CD14-positive monocyte (primary cell): ENCODE results near the gene PGM5. TPM values are rescaled to one million over a fixed set of nuclear protein-coding genes. Genes with fewer than 3 reads are reported as not detected.
"Not testable (repeated sequence)": the region's sequence is repeated elsewhere in the genome, so short reads cannot be mapped to it uniquely, and the experiment has no call there.

Experiments
- DNase-seq, 3 donors: peaks; one replicate each; pipeline ENCODE4 v3.0.0-alpha.2; 2011 to 2022
- H2AFZ ChIP-seq: 2 replicates; pipeline ENCODE4 v1.6.0; 2012; ENCODE audit warnings: mild to moderate bottlenecking, low read depth, low read length, inconsistent platforms; ENCODE audit not compliant: insufficient read depth, poor library complexity, severe bottlenecking
- H3K27ac ChIP-seq, 2 donors: 1 replicate in 1 of 2; 2 replicates in 1 of 2; pipeline ENCODE4 v1.5.1; 2012 to 2013; ENCODE audit warnings: low read length in 2 of 2, control low read depth in 1 of 2, inconsistent platforms in 1 of 2, low read depth in 1 of 2, mild to moderate bottlenecking in 1 of 2
- H3K27me3 ChIP-seq, 2 donors: one replicate each; pipeline versions ENCODE4 v1.6.0 to v1.6.1; 2011 to 2013; ENCODE audit warnings: low read length in 2 of 2; ENCODE audit not compliant: control insufficient read depth in 2 of 2, insufficient read depth in 2 of 2
- H3K36me3 ChIP-seq, 2 donors: replicated peaks in 1 of 2; 1 replicate in 1 of 2; 2 replicates in 1 of 2; pipeline versions ENCODE4 v1.5.1 to v1.6.1; 2012 to 2013; ENCODE audit warnings: low read length in 2 of 2, control low read depth in 1 of 2, inconsistent platforms in 1 of 2, mild to moderate bottlenecking in 1 of 2; ENCODE audit not compliant: insufficient read depth in 2 of 2, control insufficient read depth in 1 of 2
- H3K4me1 ChIP-seq, 2 donors: 1 replicate in 1 of 2; 2 replicates in 1 of 2; pipeline versions ENCODE4 v1.5.1 to v1.6.1; 2012 to 2013; ENCODE audit warnings: low read length in 2 of 2, control low read depth in 1 of 2, inconsistent platforms in 1 of 2, mild to moderate bottlenecking in 1 of 2, moderate library complexity in 1 of 2; ENCODE audit not compliant: insufficient read depth in 2 of 2, control insufficient read depth in 1 of 2
- H3K4me2 ChIP-seq: replicated peaks from 2 replicates; pipeline ENCODE3; 2012; ENCODE audit warnings: low read length, moderate library complexity, mild to moderate bottlenecking; ENCODE audit not compliant: poor library complexity, severe bottlenecking; ENCODE audit errors: extremely low read depth
- H3K4me3 ChIP-seq, 3 experiments: fragments of 200-600 bp in 1 of 3; sonication (generic) in 1 of 3; replicated peaks in 1 of 3; 1 replicate in 2 of 3; 2 replicates in 1 of 3; pipeline ENCODE4 v1.5.1; 2011 to 2013; ENCODE audit warnings: low read length in 3 of 3, mild to moderate bottlenecking in 3 of 3, control low read depth in 2 of 3, low read depth in 2 of 3, inconsistent platforms in 1 of 3, moderate library complexity in 1 of 3
- H3K79me2 ChIP-seq: 2 replicates; pipeline ENCODE4 v1.6.0; 2012; ENCODE audit warnings: mild to moderate bottlenecking, control low read depth, inconsistent platforms, low read length, moderate library complexity; ENCODE audit not compliant: insufficient read depth
- H3K9ac ChIP-seq: 2 replicates; pipeline ENCODE4 v1.6.0; 2017; ENCODE audit warnings: low read length, mild to moderate bottlenecking; ENCODE audit not compliant: insufficient read depth, poor library complexity, severe bottlenecking
- H3K9me3 ChIP-seq, 2 donors: replicated peaks in 1 of 2; 1 replicate in 1 of 2; 2 replicates in 1 of 2; pipeline versions ENCODE4 v1.5.1 to v1.6.1; 2012 to 2013; ENCODE audit warnings: low read length in 2 of 2, control low read depth in 1 of 2; ENCODE audit not compliant: control insufficient read depth in 1 of 2, insufficient read depth in 1 of 2
- H4K20me1 ChIP-seq: 2 replicates; pipeline ENCODE4 v1.6.0; 2012; ENCODE audit warnings: mild to moderate bottlenecking, low read length, control low read depth, moderate library complexity; ENCODE audit not compliant: insufficient read depth
- H3K27ac Mint-ChIP-seq, 7 donors: one replicate each; pipeline ENCODE4 v1.8.0; 2020; ENCODE audit warnings: mild to moderate bottlenecking in 7 of 7, mixed read lengths in 7 of 7, moderate library complexity in 6 of 7, inconsistent platforms in 2 of 7
- H3K27me3 Mint-ChIP-seq, 3 donors: one replicate each; pipeline ENCODE4 v1.8.0; 2021 to 2022; ENCODE audit warnings: low read depth in 3 of 3, mild to moderate bottlenecking in 3 of 3, mixed read lengths in 3 of 3, moderate library complexity in 3 of 3, inconsistent platforms in 1 of 3
- H3K36me3 Mint-ChIP-seq, 2 donors: one replicate each; pipeline ENCODE4 v1.8.0; 2020; ENCODE audit warnings: mixed read lengths in 2 of 2, inconsistent platforms in 1 of 2, mild to moderate bottlenecking in 1 of 2
- H3K4me1 Mint-ChIP-seq: one replicate; pipeline ENCODE4 v1.8.0; 2020; ENCODE audit warnings: mild to moderate bottlenecking, mixed read lengths
- H3K4me3 Mint-ChIP-seq, 2 donors: one replicate each; pipeline ENCODE4 v1.8.0; 2020; ENCODE audit warnings: mild to moderate bottlenecking in 2 of 2, mixed read lengths in 2 of 2, moderate library complexity in 1 of 2
- H3K9me3 Mint-ChIP-seq, 7 donors: one replicate each; pipeline ENCODE4 v1.8.0; 2020 to 2022; ENCODE audit warnings: mixed read lengths in 7 of 7, mild to moderate bottlenecking in 6 of 7, moderate library complexity in 6 of 7, inconsistent platforms in 2 of 7
- WGBS: methylation state at CpG from one replicate; pipeline ENCODE4 v1.1.5; 2013; ENCODE audit warnings: missing lambda C conversion rate; ENCODE audit not compliant: insufficient coverage; 5-methylcytosine and 5-hydroxymethylcytosine counted together
- intact Hi-C, 2 donors: fragments of 100-400 bp; cut with micrococcal nuclease; formaldehyde crosslinking; loops; one replicate each; pipeline versions ENCODE4 v1.15.0 to v1.15.1; 2023
- polyA minus RNA-seq: library from RNA; depleted of rRNA, polyadenylated mRNA; stranded (reverse); fragments of >200 nt; gene quantifications from 2 replicates; pipeline ENCODE4 v1.2.3, GENCODE V29; 2012
- polyA plus RNA-seq, 3 donors: library from polyadenylated mRNA; depleted of rRNA in 1 of 3; unstranded in 2 of 3; stranded (reverse) in 1 of 3; fragments of 300-500 nt in 2 of 3; fragments of >200 nt in 1 of 3; fragmentation: Illumina TruSeq in 2 of 3; gene quantifications; 1 replicate in 2 of 3; 2 replicates in 1 of 3; pipeline ENCODE4 v1.2.3, GENCODE V29; 2012 to 2021
- total RNA-seq, 12 experiments: library from RNA in 1 of 12; stranded (reverse) in 1 of 12; fragments of 120-200 nt in 1 of 12; gene quantifications; one replicate each; pipeline ENCODE4 v1.2.4 and lab custom pipeline; 2013 to 2026; ENCODE audit warnings: mixed read lengths in 6 of 12, inconsistent platforms in 1 of 12

PGM5 gene
- 3.0 TPM for total RNA-seq (2013)
- polyA plus RNA-seq = 1 to 10 TPM in 2 of 3 donors, under 1 TPM in 1; 0.35 to 1.2 (median 1.1) TPM
- polyA minus RNA-seq = 1.0 and 1.4 TPM in 2 replicates
- 0.17 to 4.7 (median 1.1) reads per million in 11 experiments for total RNA-seq (lab: John Stamatoyannopoulos, UW)

DNA sequence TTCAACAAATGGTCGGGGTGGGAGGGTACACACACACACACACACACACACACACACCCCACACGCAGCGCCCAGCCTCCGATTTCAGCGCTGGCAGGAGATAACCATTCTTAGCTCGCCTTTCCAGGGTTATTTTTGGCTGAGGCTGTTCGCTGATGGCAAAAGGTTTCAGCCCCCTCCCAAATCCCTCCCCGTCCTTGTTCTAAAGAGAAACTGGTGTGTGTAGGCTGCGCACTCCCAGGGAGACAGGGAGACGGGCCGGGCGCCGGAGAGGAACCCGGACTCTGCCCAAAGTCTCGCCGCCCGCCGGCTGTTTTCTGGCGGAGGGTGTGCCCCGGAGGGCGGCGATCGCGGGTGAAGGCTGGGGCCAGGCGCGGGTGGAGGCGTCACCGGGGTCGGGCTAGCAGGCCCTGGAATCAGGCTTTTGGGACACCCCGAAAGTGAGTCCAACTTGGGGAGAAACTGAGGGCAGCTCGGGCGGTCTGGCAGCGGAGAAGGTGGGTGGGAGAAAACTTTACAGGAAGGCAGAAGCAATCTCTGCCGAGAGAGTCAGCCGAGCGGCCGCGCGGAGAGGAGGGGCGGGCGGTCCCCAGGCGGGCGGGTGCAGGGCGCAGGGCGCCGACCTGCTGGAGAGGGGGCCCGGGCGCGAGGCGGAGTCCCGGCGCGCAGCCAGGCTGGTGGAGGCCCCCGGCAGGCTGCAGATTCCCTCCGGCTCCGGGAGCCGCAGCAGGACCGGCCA lies at the start of gene PGM5:
Gene PGM5, plus strand, starts transcription at position 232 of the 739 bp plus-strand sequence. CDS start 517 bp downstream, outside the sequence.
- H3K36me3 Mint-ChIP-seq, H3K9me3 ChIP-seq, H3K27ac ChIP-seq, H3K9me3 Mint-ChIP-seq, H3K79me2 ChIP-seq, H4K20me1 ChIP-seq, H3K36me3 ChIP-seq, H3K4me1 ChIP-seq: not testable (repeated sequence)
- H3K4me3 ChIP-seq = peak within 1 kb of the TSS; percentile 48 to 74 (median 70)
- Mint-ChIP-seq H3K27me3 (peaks cover 32 to 51% (median 44%) of the 10 kb centered on the region in 3 donors), H3K4me3 (peak within 1 kb of the TSS; percentile 91 to 93), H3K27ac (peak within 1 kb of the TSS in 4 of 7 donors; percentile 25 to 81 (median 62)), H3K4me1 (peaks cover 12% of the 10 kb centered on the region)
- peaks cover 7 to 14% of the 10 kb centered on the region in 2 donors for H3K27me3 ChIP-seq
- under 1% methylated on average over 38 of the region's 58 CpGs for WGBS
- peak within 1 kb of the TSS; percentile 54 for H3K9ac ChIP-seq
- H3K4me2 ChIP-seq = peak within 1 kb of the TSS; percentile 49
- peak; percentile 4 to 24 (median 14) for DNase-seq
- peak within 1 kb of the TSS; percentile 81 for H2AFZ ChIP-seq
- intact Hi-C loops = loop anchor here in 1 of 2 donors (10.0 kb wide), 1 partner anchor 218 kb away; no protein-coding TSS in a partner anchor

DNA sequence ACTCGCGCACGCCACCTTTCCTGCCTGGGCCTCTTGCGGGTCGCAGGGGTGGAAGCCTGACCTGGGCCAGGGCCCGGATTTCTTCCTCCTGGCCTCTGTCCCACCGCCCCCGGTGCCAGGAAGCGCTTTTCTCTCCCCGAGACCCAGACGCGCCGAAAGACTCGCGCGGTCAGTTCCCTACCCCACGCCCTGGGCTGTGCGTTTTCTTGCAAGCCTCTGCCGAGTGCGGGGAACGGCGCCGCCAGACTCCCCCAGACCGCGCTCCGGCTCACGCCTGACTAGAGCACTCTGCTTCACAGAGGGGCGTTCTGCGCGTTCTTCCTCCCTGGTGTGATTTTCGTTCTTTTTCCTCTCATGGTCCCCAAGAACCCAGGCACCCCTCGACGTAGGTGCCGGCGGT lies 49.3 kb upstream of the PGM5 start:
- H3K9me3 Mint-ChIP-seq = not testable (repeated sequence)

DNA sequence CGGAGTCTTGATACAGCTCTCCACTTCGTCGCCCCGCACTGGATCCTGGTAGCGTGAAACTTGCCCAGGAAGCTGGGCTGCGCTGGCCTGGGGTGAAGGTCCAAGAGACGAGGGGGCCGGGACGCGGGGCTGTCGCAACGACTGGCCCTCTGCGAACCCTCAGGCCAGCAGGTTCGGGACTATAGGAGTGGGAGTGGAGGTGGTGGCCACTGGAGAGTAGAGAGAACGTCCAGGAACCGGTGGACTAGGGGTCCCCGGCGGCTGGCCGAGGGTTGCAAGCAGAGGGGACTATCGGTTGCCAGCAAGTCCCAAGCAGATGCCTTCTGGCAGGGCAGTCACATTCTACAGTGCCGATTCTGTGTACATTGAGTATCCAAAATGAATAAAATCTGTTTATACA lies 48.8 kb upstream of the PGM5 start:
- H3K79me2 ChIP-seq, H3K9ac ChIP-seq, DNase-seq, H3K4me3 ChIP-seq, H3K4me1 Mint-ChIP-seq, H3K27ac ChIP-seq, H3K4me1 ChIP-seq, H3K27me3 ChIP-seq, H3K4me3 Mint-ChIP-seq, H3K36me3 ChIP-seq, H4K20me1 ChIP-seq, H3K9me3 Mint-ChIP-seq, intact Hi-C loops, H3K27me3 Mint-ChIP-seq, H2AFZ ChIP-seq, H3K36me3 Mint-ChIP-seq, H3K27ac Mint-ChIP-seq, H3K4me2 ChIP-seq, H3K9me3 ChIP-seq: not testable (repeated sequence)
- 17% methylated on average over 13 of the region's 21 CpGs for WGBS

More for the DNA sequence above, 49.3 kb upstream of the PGM5 start:
- H3K27me3 Mint-ChIP-seq, H3K4me1 Mint-ChIP-seq, H3K4me1 ChIP-seq, H3K36me3 ChIP-seq, H3K27me3 ChIP-seq, H3K27ac Mint-ChIP-seq, H3K9me3 ChIP-seq, H3K4me3 ChIP-seq, intact Hi-C loops, H3K27ac ChIP-seq, DNase-seq, H3K79me2 ChIP-seq, H4K20me1 ChIP-seq, H3K4me2 ChIP-seq, H3K36me3 Mint-ChIP-seq, H3K9ac ChIP-seq, H2AFZ ChIP-seq, H3K4me3 Mint-ChIP-seq: not testable (repeated sequence)
- WGBS = 14% methylated on average over 7 of the region's 35 CpGs

DNA sequence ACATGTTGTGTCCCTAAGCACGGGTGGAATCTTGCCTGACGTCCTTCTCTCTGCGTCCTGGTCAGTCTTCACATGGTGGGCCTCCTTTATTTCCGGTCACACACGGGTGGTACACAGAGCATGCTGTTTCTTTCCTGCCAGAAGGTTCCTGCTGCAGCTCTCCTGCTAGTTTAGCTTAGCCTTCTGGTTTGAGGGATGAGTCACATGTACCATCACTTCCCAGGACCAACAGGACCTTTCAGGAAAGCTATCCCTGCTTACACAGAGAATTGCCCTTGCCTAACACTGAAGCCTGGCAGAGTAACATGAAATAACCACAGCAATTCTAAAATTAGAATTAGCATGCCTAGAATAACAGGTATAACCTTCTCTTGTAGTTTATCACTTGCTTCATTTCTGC lies 45.2 kb upstream of the PGM5 start:
- H3K9ac ChIP-seq, H3K4me1 ChIP-seq, H3K4me3 Mint-ChIP-seq, H3K4me3 ChIP-seq, H3K27me3 ChIP-seq, H3K9me3 ChIP-seq, H3K9me3 Mint-ChIP-seq, DNase-seq, H3K79me2 ChIP-seq, H4K20me1 ChIP-seq, H3K27me3 Mint-ChIP-seq, H3K4me2 ChIP-seq, H3K36me3 Mint-ChIP-seq, intact Hi-C loops, H2AFZ ChIP-seq, H3K27ac ChIP-seq, H3K36me3 ChIP-seq, H3K4me1 Mint-ChIP-seq, H3K27ac Mint-ChIP-seq: not testable (repeated sequence)
- no CpG with 5 or more reads among the region's 5 CpGs for WGBS
